ENCODE data around the gene RPS18.
"Not testable (repeated sequence)": the region's sequence is repeated elsewhere in the genome, so short reads cannot be mapped to it uniquely, and the experiment has no call there.

The RPS18 gene

DNA sequence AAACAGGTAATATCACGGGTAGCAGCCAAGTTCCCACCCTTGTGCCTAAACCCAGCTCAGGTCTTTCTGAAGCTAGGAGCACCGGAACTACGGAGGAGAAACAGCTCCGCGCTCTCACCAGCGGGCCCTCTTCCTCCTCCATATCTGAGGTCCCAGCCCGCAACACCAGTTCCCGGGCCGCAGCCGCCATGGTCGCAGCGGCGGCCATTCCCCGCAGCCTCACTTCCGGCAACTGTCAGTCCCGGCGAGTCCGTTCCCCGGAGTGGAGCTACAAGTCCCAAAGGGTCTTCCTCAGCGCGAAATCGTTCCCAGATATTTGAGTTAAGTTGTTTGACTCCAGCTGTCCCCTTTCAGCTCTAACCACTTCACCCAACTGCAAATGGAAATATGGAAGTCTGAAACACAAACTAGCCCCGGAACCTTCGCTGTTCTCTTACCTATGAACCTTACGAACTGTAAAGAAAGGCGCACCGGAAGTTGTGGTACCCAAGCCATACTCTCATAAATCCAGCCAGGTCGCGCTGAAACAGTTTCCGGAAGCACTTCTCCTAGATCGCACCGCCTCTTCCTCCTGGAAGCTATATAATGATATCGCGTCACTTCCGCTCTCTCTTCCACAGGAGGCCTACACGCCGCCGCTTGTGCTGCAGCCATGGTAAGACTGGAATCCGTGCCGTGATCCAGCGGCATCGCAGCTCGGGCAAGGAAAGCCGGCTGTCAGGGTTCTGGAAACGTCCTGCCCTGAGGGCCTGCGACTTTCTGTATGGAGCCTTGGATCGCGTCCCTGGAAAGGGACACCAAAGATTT lies at the start of gene RPS18, which contains the start of gene VPS52:
TSS of gene RPS18 (plus strand) at position 608 of the 807 bp plus-strand sequence. CDS start at position 653, 45 bp downstream.
TSS of gene VPS52 (minus strand) at position 409 of the 807 bp plus-strand sequence. CDS start at position 208, 201 bp downstream.
- peak; percentile 73 to 86 for DNase-seq (ENCODE audit: low read depth in 2 of 2)

DNA sequence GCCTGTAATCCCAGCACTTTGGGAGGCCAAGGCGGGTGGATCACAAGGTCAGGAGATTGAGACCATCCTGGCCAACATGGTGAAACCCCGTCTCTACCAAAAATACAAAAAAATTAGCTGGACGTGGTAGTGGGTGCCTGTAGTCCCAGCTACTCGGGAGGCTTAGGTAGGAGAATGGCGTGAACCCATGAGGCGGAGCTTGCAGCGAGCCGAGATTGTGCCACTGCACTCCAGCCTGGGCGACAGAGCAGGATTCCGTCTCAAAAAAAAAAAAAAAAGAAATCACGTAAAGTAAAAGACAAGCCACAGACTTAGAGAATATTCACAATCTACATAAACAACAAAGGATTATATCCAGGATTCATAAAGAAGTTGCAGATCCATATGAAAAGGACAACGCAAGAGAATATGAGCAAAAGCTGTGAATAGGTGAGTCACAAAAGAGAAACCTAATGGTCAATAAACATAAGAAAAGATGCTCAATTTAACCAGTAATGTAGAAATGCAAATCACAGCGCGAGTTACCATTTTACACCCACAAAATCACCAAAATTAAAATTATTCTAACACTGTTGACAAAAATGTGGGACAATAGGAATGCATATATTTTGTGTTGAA lies 45.3 kb upstream of the RPS18 start:
- DNase-seq (ENCODE audit: low read depth in 2 of 2) = not testable (repeated sequence)

GRCh38 chr6:33235221-33235634 lies 36.6 kb upstream of the RPS18 start:
- DNase-seq (ENCODE audit: low read depth in 2 of 2) = no peak

GRCh38 chr6:33236328-33236727 lies 35.5 kb upstream of the RPS18 start:
- no peak for DNase-seq (ENCODE audit: low read depth in 2 of 2)

GRCh38 chr6:33236852-33237251 lies 35.0 kb upstream of the RPS18 start:
- no peak for DNase-seq (ENCODE audit: low read depth in 2 of 2)

DNA sequence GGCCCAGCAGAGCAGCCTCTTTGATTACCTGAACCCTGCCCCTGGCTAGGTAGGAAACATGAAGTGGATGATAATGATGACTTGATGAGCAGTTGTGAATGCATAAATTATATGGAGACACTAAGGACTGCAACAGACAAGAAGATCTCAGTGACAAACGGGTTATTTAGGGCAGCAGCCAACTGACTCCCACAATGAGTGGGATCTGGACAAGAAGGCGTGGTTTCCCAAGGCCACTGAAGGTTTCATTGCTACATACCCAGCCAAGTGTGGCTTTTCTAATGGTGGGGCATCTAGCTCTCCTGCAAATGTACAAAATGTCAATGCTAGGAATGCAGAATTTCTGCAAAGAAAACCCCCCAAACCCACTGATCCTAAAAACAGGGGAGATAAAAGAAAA lies 34.1 kb upstream of the RPS18 start:
- DNase-seq (ENCODE audit: low read depth in 2 of 2) = no peak

DNA sequence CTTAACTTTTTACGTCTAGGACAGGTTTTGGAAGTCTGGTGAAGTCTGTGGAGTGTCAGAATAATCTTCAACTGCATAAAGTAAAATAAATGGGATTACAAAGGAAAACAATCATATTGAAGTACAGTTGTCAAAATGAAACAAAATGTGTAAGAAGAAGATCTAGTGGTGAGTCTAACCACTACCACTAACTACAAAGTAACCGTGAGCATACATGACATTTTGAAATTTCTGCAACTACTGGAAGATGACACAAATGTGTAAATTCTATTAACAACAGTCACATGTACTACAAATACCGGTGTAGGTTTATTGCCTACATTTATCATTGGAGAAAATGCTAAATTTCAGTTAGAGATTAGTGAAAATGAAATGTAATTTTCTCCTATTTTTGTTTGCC lies 29.9 kb upstream of the RPS18 start:
- DNase-seq (ENCODE audit: low read depth in 2 of 2) = no peak

DNA sequence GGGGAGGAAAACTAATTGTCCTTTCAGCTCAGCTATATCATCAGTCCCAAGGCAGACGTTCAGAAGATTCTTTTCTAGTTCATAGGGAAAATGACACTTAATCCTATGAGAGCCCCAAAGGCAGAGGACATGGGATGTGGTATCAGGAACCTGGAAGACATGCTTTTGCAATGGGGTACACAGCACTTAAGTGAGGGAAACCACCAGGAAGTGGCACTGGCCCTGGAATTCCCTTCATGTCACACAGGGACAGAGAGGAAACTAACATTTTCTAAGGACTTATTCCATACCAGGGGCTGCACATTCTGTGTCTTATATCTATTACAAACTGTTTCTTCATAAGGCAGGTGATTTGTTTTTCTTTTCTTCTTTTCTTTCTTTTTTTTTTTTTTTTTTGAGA lies 28.4 kb upstream of the RPS18 start:
- DNase-seq (ENCODE audit: low read depth in 2 of 2) = no peak

DNA sequence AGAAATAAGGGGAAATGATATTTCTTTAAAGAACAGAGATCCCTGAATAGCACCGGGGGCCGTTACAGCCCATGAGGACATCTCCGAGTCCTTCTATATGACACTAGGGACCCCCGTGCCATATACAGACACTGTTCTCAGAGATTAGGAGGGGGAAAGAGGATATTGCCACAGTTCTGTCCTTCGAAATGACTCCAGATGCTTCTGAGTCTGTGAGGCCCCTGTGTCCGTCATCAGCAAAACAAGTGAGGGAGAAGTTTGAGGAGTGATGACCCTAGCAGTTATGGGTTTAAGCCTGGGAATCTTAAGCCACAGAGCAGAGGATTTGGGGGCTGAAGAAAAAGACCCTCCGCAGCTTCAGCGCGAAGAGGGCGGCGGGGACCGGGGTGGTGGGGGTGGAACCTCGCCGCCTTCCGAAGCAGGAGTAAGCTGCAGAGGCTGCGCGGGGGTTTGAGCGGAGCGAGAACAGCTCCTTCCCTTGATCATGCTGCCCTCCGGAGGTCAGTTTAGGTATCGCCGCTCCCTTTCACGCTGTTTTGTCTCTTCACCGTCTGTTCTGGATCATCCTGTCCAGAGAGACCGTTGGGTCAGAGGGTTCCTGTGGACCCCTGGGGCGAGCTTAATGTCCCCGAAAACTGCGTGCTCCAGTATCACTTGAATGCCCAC lies 23.8 kb upstream of the RPS18 start:
- DNase-seq (ENCODE audit: low read depth in 2 of 2) = peak; percentile 85 to 92

GRCh38 chr6:33248643-33248931 lies 23.3 kb upstream of the RPS18 start:
- no peak for DNase-seq (ENCODE audit: low read depth in 2 of 2)

GRCh38 chr6:33248932-33249731 lies 22.7 kb upstream of the RPS18 start:
- peak; percentile 92 to 96 for DNase-seq (ENCODE audit: low read depth in 2 of 2)

DNA sequence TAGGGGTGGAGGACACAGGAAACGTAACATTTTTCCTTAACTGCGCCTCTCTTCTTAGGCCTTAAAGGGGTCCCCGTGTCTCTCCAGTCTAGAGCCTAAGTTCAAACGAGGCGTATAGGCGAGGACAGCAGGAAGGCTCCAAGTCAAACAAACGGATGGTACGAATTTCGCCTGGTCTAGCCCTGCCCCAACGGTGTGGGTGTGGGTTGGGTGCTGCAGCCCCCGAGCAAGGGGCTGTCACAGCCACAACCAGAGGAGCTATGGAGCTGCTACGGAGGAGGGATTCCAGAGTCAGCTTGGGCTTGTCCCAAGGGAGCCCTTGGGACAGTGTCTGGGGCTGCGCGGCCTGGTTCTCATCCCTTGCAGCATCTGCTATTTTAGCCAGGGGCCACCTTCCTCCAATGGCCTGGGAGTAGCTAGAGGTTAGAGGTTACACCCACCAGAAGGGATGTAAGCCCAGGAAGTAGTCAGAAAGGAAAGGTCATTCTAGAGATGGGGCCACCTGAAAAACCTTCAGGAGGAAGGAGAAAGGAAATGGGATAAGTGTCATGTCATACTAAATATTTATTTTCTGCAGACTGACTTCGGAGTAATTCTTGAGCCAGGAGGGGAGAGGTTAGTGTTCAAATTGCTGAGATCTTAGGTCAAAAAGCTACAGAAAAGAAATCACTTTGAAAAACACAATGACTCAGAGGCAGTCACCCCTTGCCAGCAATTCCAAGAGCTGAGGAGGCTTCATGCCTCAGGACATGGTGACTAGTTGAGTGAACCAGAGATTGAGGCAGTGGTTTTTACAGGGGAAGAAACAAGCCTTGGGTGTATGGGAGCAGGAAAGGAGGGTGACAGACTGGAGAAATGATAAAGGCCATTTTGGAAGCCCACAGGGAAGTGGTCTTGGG lies 21.9 kb upstream of the RPS18 start:
- DNase-seq (ENCODE audit: low read depth in 2 of 2) = no peak

- DNase-seq (ENCODE audit: low read depth in 2 of 2) = no peak
Observed at GRCh38 chr6:33250731-33251130, 21.1 kb upstream of the RPS18 start.

- DNase-seq (ENCODE audit: low read depth in 2 of 2) = no peak
Observed at GRCh38 chr6:33251395-33252012, 20.4 kb upstream of the RPS18 start.

DNA sequence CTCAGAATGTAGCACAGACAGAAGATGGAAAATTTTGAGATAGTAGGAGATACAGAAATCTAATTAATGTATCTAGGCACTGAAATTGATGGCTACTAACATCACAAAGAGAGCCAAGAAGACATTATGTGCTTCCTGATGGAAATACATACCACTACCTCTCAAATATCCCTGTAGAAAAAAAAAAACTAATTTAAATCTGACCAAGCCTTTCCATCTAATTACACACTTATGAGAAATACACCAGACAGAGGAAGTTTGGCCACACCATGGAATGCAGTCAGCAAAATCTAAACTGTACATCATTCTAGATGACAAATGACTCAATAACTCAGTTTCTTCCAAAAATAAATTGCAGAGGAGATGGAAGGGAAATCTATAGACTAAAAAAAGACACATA lies 19.1 kb upstream of the RPS18 start:
- DNase-seq (ENCODE audit: low read depth in 2 of 2) = no peak

DNA sequence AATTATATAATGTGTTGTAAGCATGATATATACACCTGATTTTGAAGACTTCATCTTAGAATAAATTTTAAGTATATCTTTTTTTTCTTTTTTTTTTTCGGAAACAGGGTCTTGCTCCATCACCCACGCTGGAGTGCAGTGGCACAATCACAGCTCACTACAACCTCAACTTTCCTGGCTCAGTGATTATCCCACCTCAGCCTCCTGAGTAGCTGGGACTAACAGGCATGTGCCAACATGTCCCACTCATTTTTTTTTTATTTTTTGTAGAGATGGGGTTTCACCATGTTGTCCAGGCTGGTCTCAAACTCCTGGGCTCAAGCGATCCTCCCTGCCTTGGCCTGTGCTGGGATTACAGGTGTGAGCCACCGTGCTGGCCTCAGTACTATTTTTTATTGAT lies 17.3 kb upstream of the RPS18 start:
- no peak for DNase-seq (ENCODE audit: low read depth in 2 of 2)

- DNase-seq (ENCODE audit: low read depth in 2 of 2) = no peak
Observed at GRCh38 chr6:33259032-33259431, 12.8 kb upstream of the RPS18 start.

DNA sequence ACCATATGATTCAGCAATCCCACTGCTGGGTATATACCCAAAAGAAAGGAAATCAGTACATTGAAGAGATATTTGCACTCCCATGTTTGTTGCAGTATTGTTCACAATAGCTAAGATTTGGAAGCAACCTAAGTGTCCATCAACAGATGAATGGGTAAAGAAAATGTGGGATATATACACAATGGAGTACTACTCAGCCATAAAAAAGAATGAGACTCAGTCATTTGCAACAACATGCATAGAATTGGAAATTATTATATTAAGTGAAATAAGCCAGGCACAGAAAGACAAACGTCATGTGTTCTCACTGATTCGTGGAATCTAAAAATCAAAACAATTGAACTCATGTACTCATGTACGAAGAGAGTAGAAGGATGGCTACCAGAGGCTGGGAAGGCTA lies 9.4 kb upstream of the RPS18 start:
- not testable (repeated sequence) for DNase-seq (ENCODE audit: low read depth in 2 of 2)

- DNase-seq (ENCODE audit: low read depth in 2 of 2) = no peak
Observed at GRCh38 chr6:33264015-33264414, 7.9 kb upstream of the RPS18 start.

GRCh38 chr6:33271117-33271467 lies 783 bp upstream of the RPS18 start:
- no peak for DNase-seq (ENCODE audit: low read depth in 2 of 2)

Measured in stimulated activated CD4-positive, alpha-beta T cell treated with anti-CD3 and anti-CD28 coated beads, Interleukin-4, amount 100 ng/mL, for 48 hours (primary cell).